GM23338 (cell line): ENCODE measurements around the gene SLC6A18.

ENCODE experiments used
- CTCF ChIP-seq, 2 experiments: fragments of 200-600 bp in 1 of 2; sonication (generic) in 1 of 2; conservative IDR thresholded peaks; 2 replicates each; pipeline versions ENCODE4 v1.5.1 to v1.6.1; 2016 to 2017; ENCODE audit warnings: antibody characterized with exemption in 2 of 2, low read depth in 2 of 2, mild to moderate bottlenecking in 2 of 2, moderate library complexity in 1 of 2
- EZH2 ChIP-seq: fragments of 200-600 bp; sonication (generic); IDR thresholded peaks from one replicate; pipeline ENCODE4 v1.8.0; 2017; ENCODE audit warnings: antibody characterized with exemption, mild to moderate bottlenecking, low read depth; ENCODE audit not compliant: unreplicated experiment
- EZH2phosphoT487 ChIP-seq: fragments of 200-600 bp; sonication (generic); IDR thresholded peaks from one replicate; pipeline ENCODE4 v1.8.1; 2018; ENCODE audit warnings: antibody characterized with exemption; ENCODE audit not compliant: unreplicated experiment
- POLR2AphosphoS5 ChIP-seq: IDR thresholded peaks from 2 replicates; pipeline ENCODE4 v1.6.1; 2016; ENCODE audit warnings: antibody characterized with exemption, low read depth

- TF ChIP-seq POLR2AphosphoS5 (no peak), CTCF (conservative IDR thresholded peaks at IDR 0.05; ENCODE audit: low read depth in 2 of 2) (no peak), EZH2 (no peak), EZH2phosphoT487 (no peak)
Observed at GRCh38 chr5:1235838-1236237, 10.7 kb downstream of the SLC6A18 start.
